Measurements from ENCODE around the gene LSAMP.
A peak's percentile ranks its signal among the peaks of the same experiment; 100 is the strongest.

- TF ChIP-seq CTCF (IDR thresholded peaks at IDR 0.05) (peak; percentile 99), TCF7L2 (IDR thresholded peaks at IDR 0.05; ENCODE audit: low read depth, low read length) (no peak)
Observed at GRCh38 chr3:115783938-115784738, 661.1 kb downstream of the LSAMP start.
